ENCODE data around the gene CRYBA4.
A peak's percentile ranks its signal among the peaks of the same experiment; 100 is the strongest.
"Not testable (repeated sequence)": the region's sequence is repeated elsewhere in the genome, so short reads cannot be mapped to it uniquely, and the experiment has no call there.

The CRYBA4 gene

GRCh38 chr22:26597026-26597425 lies 24.7 kb upstream of the CRYBA4 start:
- no peak for DNase-seq (ENCODE audit: low read depth in 2 of 2)

GRCh38 chr22:26597480-26597879 lies 24.3 kb upstream of the CRYBA4 start:
- no peak for DNase-seq (ENCODE audit: low read depth in 2 of 2)

GRCh38 chr22:26599505-26599904 lies 22.3 kb upstream of the CRYBA4 start:
- DNase-seq (ENCODE audit: low read depth in 2 of 2), result no peak

- DNase-seq (ENCODE audit: low read depth in 2 of 2), result no peak
These were observed 20.0 kb upstream of the CRYBA4 start for GRCh38 chr22:26601726-26602125.

- DNase-seq (ENCODE audit: low read depth in 2 of 2), result no peak
These were observed 19.6 kb upstream of the CRYBA4 start for GRCh38 chr22:26602127-26602526.

GRCh38 chr22:26604368-26604767 lies 17.4 kb upstream of the CRYBA4 start:
- no peak for DNase-seq (ENCODE audit: low read depth in 2 of 2)

GRCh38 chr22:26606611-26607010 lies 15.2 kb upstream of the CRYBA4 start:
- DNase-seq (ENCODE audit: low read depth in 2 of 2), result no peak

GRCh38 chr22:26608129-26608528 lies 13.6 kb upstream of the CRYBA4 start:
- DNase-seq (ENCODE audit: low read depth in 2 of 2), result no peak

GRCh38 chr22:26609287-26609686 lies 12.5 kb upstream of the CRYBA4 start:
- no peak for DNase-seq (ENCODE audit: low read depth in 2 of 2)

GRCh38 chr22:26610072-26610958 lies 11.4 kb upstream of the CRYBA4 start:
- DNase-seq (ENCODE audit: low read depth in 2 of 2), result peak; percentile 20 to 30

GRCh38 chr22:26610996-26611395 lies 10.8 kb upstream of the CRYBA4 start:
- no peak for DNase-seq (ENCODE audit: low read depth in 2 of 2)

GRCh38 chr22:26612652-26613051 lies 9.1 kb upstream of the CRYBA4 start:
- DNase-seq (ENCODE audit: low read depth in 2 of 2), result no peak

- not testable (repeated sequence) for DNase-seq (ENCODE audit: low read depth in 2 of 2)
These were observed 8.0 kb upstream of the CRYBA4 start for GRCh38 chr22:26613753-26614152.

GRCh38 chr22:26614322-26614721 lies 7.4 kb upstream of the CRYBA4 start:
- no peak for DNase-seq (ENCODE audit: low read depth in 2 of 2)

GRCh38 chr22:26615149-26615548 lies 6.6 kb upstream of the CRYBA4 start:
- no peak for DNase-seq (ENCODE audit: low read depth in 2 of 2)

GRCh38 chr22:26615830-26616435 lies 5.8 kb upstream of the CRYBA4 start:
- DNase-seq (ENCODE audit: low read depth in 2 of 2), result no peak

- DNase-seq (ENCODE audit: low read depth in 2 of 2), result no peak
These were observed 5.1 kb upstream of the CRYBA4 start for GRCh38 chr22:26616650-26617049.

GRCh38 chr22:26617271-26618199 lies 4.2 kb upstream of the CRYBA4 start, which contains the start of gene CRYBB1:
Gene CRYBB1 (minus strand): TSS chr22:26618027. CDS start chr22:26616319, 1,708 bp downstream.
- no peak for DNase-seq (ENCODE audit: low read depth in 2 of 2)

GRCh38 chr22:26618455-26618854 lies 3.3 kb upstream of the CRYBA4 start:
- no peak for DNase-seq (ENCODE audit: low read depth in 2 of 2)

- DNase-seq (ENCODE audit: low read depth in 2 of 2), result no peak
These were observed 2.3 kb upstream of the CRYBA4 start for GRCh38 chr22:26619510-26619909.

GRCh38 chr22:26620197-26620596 lies 1.6 kb upstream of the CRYBA4 start:
- DNase-seq (ENCODE audit: low read depth in 2 of 2), result no peak

- no peak for DNase-seq (ENCODE audit: low read depth in 2 of 2)
These were observed 2.2 kb downstream of the CRYBA4 start for GRCh38 chr22:26623984-26624383.

Measured in stimulated activated CD4-positive, alpha-beta T cell treated with anti-CD3 and anti-CD28 coated beads, Interleukin-15, amount 100 ng/mL, for 48 hours (primary cell).